Testis (tissue), 3 donors: ENCODE measurements around the gene RLBP1. TPM values are rescaled to one million over a fixed set of nuclear protein-coding genes. Genes with fewer than 3 reads are reported as not detected.

Experiments
- DNase-seq: peaks from one replicate; pipeline ENCODE4 v3.0.0-alpha.2; 2019
- H3K27ac ChIP-seq, 2 donors: fragments of 200-600 bp; sonication (generic); one replicate each; pipeline ENCODE4 v1.5.1; 2019
- H3K27me3 ChIP-seq: fragments of 200-600 bp; sonication (generic); one replicate; pipeline ENCODE4 v1.5.1; 2019
- H3K36me3 ChIP-seq: fragments of 200-600 bp; sonication (generic); one replicate; pipeline ENCODE4 v1.5.1; 2017; ENCODE audit warnings: low read depth; ENCODE audit errors: missing control alignments
- H3K4me1 ChIP-seq: fragments of 200-600 bp; sonication (generic); one replicate; pipeline ENCODE4 v1.5.1; 2019
- H3K4me3 ChIP-seq, 2 donors: fragments of 200-600 bp; sonication (generic); one replicate each; pipeline ENCODE4 v1.5.1; 2017 to 2019
- H3K9me3 ChIP-seq: fragments of 200-600 bp; sonication (generic); one replicate; pipeline ENCODE4 v1.5.1; 2017
- WGBS, 2 donors: methylation state at CpG; one replicate each; pipeline ENCODE4 v1.1.5; 2018; 5-methylcytosine and 5-hydroxymethylcytosine counted together
- intact Hi-C: fragments of 100-400 bp; cut with DNase I; formaldehyde crosslinking; loops from one replicate; pipeline ENCODE4 v1.15.1; 2023; ENCODE audit warnings: low total_unique reads
- polyA plus RNA-seq: library from polyadenylated mRNA; stranded (reverse); fragments of 350-450 nt; fragmentation: Illumina TruSeq; extraction: RNeasy Lipid Tissue Mini Kit (QIAGEN cat#74804); gene quantifications from one replicate; pipeline ENCODE4 v1.2.3, GENCODE V29; 2014; ENCODE audit warnings: low read depth, low replicate concordance; ENCODE audit not compliant: insufficient read depth
- total RNA-seq, 2 donors: library from RNA; depleted of rRNA; stranded (reverse); fragments of >200 nt; gene quantifications; one replicate each; pipeline ENCODE4 v1.2.3, GENCODE V29; 2016
- TF ChIP-seq, protein P1 (sequence below), 3 experiments: fragments of 450-650 bp in 2 of 3; fragments of 200-600 bp in 1 of 3; sonication (generic) in 1 of 3; IDR thresholded peaks; one replicate each; pipeline ENCODE4 v1.5.1; 2016 to 2019; ENCODE audit warnings: antibody characterized with exemption in 3 of 3, mild to moderate bottlenecking in 2 of 3, moderate library complexity in 1 of 3

The RLBP1 gene
- total and polyA plus RNA-seq, 3 donors from 2014 or later: 0.31 to 1.1 (median 0.93) TPM

DNA sequence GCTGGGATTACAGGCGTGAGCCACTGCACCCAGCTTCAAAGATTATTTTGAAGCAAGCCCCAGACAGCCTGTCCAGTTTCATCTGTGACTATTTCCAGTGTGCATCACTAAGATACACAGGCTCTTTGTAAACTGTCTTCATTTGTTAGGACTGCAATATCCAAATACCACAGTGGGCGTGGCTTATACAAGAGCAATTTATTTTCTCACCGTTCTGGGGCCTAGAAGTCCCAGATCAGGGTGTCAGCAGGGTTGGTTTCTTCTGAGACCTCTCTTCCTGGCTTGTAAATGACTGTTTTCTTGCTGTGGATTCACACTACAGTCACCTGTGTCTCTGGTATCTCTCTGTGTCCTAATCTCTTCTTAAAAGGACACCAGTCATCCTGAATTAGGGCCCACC is 59.7 kb downstream of the RLBP1 start:
- TF ChIP-seq, protein P1, sequence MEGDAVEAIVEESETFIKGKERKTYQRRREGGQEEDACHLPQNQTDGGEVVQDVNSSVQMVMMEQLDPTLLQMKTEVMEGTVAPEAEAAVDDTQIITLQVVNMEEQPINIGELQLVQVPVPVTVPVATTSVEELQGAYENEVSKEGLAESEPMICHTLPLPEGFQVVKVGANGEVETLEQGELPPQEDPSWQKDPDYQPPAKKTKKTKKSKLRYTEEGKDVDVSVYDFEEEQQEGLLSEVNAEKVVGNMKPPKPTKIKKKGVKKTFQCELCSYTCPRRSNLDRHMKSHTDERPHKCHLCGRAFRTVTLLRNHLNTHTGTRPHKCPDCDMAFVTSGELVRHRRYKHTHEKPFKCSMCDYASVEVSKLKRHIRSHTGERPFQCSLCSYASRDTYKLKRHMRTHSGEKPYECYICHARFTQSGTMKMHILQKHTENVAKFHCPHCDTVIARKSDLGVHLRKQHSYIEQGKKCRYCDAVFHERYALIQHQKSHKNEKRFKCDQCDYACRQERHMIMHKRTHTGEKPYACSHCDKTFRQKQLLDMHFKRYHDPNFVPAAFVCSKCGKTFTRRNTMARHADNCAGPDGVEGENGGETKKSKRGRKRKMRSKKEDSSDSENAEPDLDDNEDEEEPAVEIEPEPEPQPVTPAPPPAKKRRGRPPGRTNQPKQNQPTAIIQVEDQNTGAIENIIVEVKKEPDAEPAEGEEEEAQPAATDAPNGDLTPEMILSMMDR (IDR thresholded peaks at IDR 0.05): no peak
- Histone ChIP-seq H3K27me3 (no peaks in the 10 kb centered on the region), H3K9me3 (no peaks in the 10 kb centered on the region), H3K4me1 (peaks cover 13% of the 10 kb centered on the region), H3K27ac (no peak overlapping the region), H3K36me3 (no peaks in the 10 kb centered on the region), H3K4me3 (no peak overlapping the region)
- 86 to 90% methylated on average over 3 of the region's 3 CpGs for WGBS, 2 donors
- intact Hi-C loops: no loop called here
- DNase-seq: no peak

Other genes with a start within 250 kb of the RLBP1 start
- gene ABHD2, start 133.1 kb downstream of the RLBP1 start, total RNA-seq: 100 to 1,000 TPM in 1 of 2 donors, 10 to 100 TPM in 1; 82.5 to 109 TPM
- gene ABHD2, start 133.1 kb downstream of the RLBP1 start, polyA plus RNA-seq: 214 TPM
- 10 to 100 TPM; 45.0 to 63.6 TPM for gene FANCI, start 22.4 kb upstream of the RLBP1 start, total RNA-seq
- gene FANCI, start 22.4 kb upstream of the RLBP1 start, polyA plus RNA-seq: 56.0 TPM
- 10 to 100 TPM; 65.2 to 73.3 TPM for gene POLG, start 113.2 kb upstream of the RLBP1 start, total RNA-seq
- gene POLG, start 113.2 kb upstream of the RLBP1 start, polyA plus RNA-seq: 31.6 TPM